ENCODE results near the gene TRIM2.

Gene TRIM2

GRCh38 chr4:153296040-153296823, 92.0 kb downstream of the TRIM2 start:
- Histone ChIP-seq H3K27ac (ENCODE audit: low read depth, low read length) (no peak overlapping the region), H3F3A (ENCODE audit: control insufficient read depth, insufficient read depth) (no peaks in the 10 kb centered on the region), H3K4me1 (ENCODE audit: control insufficient read depth, low read length) (no peaks in the 10 kb centered on the region), H3K27me3 (ENCODE audit: control insufficient read depth, low read length) (peaks cover 6% of the 10 kb centered on the region; the same call in 1 of the 2 replicates), H3K79me2 (ENCODE audit: control insufficient read depth, low read length) (no peaks in the 10 kb centered on the region), H3K9me2 (replicated peaks; ENCODE audit: control insufficient read depth, low read length) (no peaks in the 10 kb centered on the region), H4K20me1 (ENCODE audit: control insufficient read depth, insufficient read depth, low read depth, low read length) (no peaks in the 10 kb centered on the region), H3K4me2 (ENCODE audit: low read length) (no peak overlapping the region), H3K36me3 (ENCODE audit: control insufficient read depth, low read length) (no peaks in the 10 kb centered on the region), H3K9me3 (ENCODE audit: control insufficient read depth, insufficient read depth, low read length) (no peaks in the 10 kb centered on the region), H3K4me3 (ENCODE audit: low read length) (no peak overlapping the region)
- TF ChIP-seq CTCF (IDR thresholded peaks at IDR 0.05; ENCODE audit: low read depth, low read length, poor library complexity, severe bottlenecking): no peak
- TF ChIP-seq EZH2phosphoT487 (IDR thresholded peaks at IDR 0.05; ENCODE audit: borderline replicate concordance, low read length): no peak

- H3K9me3 ChIP-seq (ENCODE audit: control insufficient read depth, insufficient read depth, low read length): no peaks in the 10 kb centered on the region
- H3K4me1 ChIP-seq (ENCODE audit: control insufficient read depth, low read length): no peaks in the 10 kb centered on the region
- H3K9me2 ChIP-seq (replicated peaks; ENCODE audit: control insufficient read depth, low read length): no peaks in the 10 kb centered on the region
- H3K4me2 ChIP-seq (ENCODE audit: low read length): no peak overlapping the region
- no peak for TF ChIP-seq EZH2phosphoT487 (IDR thresholded peaks at IDR 0.05; ENCODE audit: borderline replicate concordance, low read length)
- no peak for TF ChIP-seq CTCF (IDR thresholded peaks at IDR 0.05; ENCODE audit: low read depth, low read length, poor library complexity, severe bottlenecking)
- peaks cover 6% of the 10 kb centered on the region; the same call in 1 of the 2 replicates for H3K27me3 ChIP-seq (ENCODE audit: control insufficient read depth, low read length)
- H3K36me3 ChIP-seq (ENCODE audit: control insufficient read depth, low read length): no peaks in the 10 kb centered on the region
- H4K20me1 ChIP-seq (ENCODE audit: control insufficient read depth, insufficient read depth, low read depth, low read length): no peaks in the 10 kb centered on the region
- H3K27ac ChIP-seq (ENCODE audit: low read depth, low read length): no peak overlapping the region
- H3K4me3 ChIP-seq (ENCODE audit: low read length): no peak overlapping the region
- no peaks in the 10 kb centered on the region for H3F3A ChIP-seq (ENCODE audit: control insufficient read depth, insufficient read depth)
- H3K79me2 ChIP-seq (ENCODE audit: control insufficient read depth, low read length): no peaks in the 10 kb centered on the region
Measured at GRCh38 chr4:153297116-153297515, 92.9 kb downstream of the TRIM2 start.

- Histone ChIP-seq H4K20me1 (ENCODE audit: control insufficient read depth, insufficient read depth, low read depth, low read length) (no peaks in the 10 kb centered on the region), H3K36me3 (ENCODE audit: control insufficient read depth, low read length) (no peaks in the 10 kb centered on the region), H3K4me3 (ENCODE audit: low read length) (no peak overlapping the region), H3K9me2 (replicated peaks; ENCODE audit: control insufficient read depth, low read length) (no peaks in the 10 kb centered on the region), H3K4me2 (ENCODE audit: low read length) (no peak overlapping the region), H3K4me1 (ENCODE audit: control insufficient read depth, low read length) (no peaks in the 10 kb centered on the region), H3K79me2 (ENCODE audit: control insufficient read depth, low read length) (no peaks in the 10 kb centered on the region), H3K27me3 (ENCODE audit: control insufficient read depth, low read length) (0 out of 2 replicates have a peak, but pooled peaks cover 6% of the 10 kb centered on the region), H3K9me3 (ENCODE audit: control insufficient read depth, insufficient read depth, low read length) (no peaks in the 10 kb centered on the region), H3F3A (ENCODE audit: control insufficient read depth, insufficient read depth) (no peaks in the 10 kb centered on the region), H3K27ac (ENCODE audit: low read depth, low read length) (no peak overlapping the region)
- TF ChIP-seq EZH2phosphoT487 (IDR thresholded peaks at IDR 0.05; ENCODE audit: borderline replicate concordance, low read length) (no peak), CTCF (IDR thresholded peaks at IDR 0.05; ENCODE audit: low read depth, low read length, poor library complexity, severe bottlenecking) (no peak)
Measured at GRCh38 chr4:153310793-153311192, 106.5 kb downstream of the TRIM2 start.

Data from DOHH2 (cell line).